Heart left ventricle (tissue), 13 donors: Measurements from ENCODE around the gene OVAAL.

ENCODE experiments used
- CTCF ChIP-seq, 12 donors: fragments of 200-600 bp; sonication (generic) in 4 of 12; IDR thresholded peaks; one replicate each; pipeline versions ENCODE4 v1.5.0 to v1.8.0; 2018 to 2022; ENCODE audit warnings: antibody characterized with exemption in 12 of 12, mild to moderate bottlenecking in 5 of 12
- POLR2A ChIP-seq, 2 donors: fragments of 450-650 bp; IDR thresholded peaks; one replicate each; pipeline ENCODE4 v1.6.1; 2017; ENCODE audit warnings: antibody characterized with exemption in 2 of 2, mild to moderate bottlenecking in 2 of 2, moderate library complexity in 2 of 2
- donor health status: ischemic (EF 13 %, LVEDD 7.1; RV severe dilation, severe dysfunction).
- donor health status: DM: no; HTN: yes; CAD: no.
- donor health status: DM: no; HTN: no; CAD: no.
- donor health status: ischemic (EF 25% LVEDD 6.9; RV normal size, moderate dysfunction).
- donor health status: ischemic (EF 25% LVEDD 5.7; RV mildly dilated, moderate dysfunction).
- donor health status: ischemic (EF 35%, LVEDD 5.7; RV mildly dilated, moderate dysfunction).
- donor health status: nonischemic (EF 11% LVEDD 7.7; RV severe dilation, severe dysfunction).
- donor health status: DM: yes; HTN: yes; CAD: no.
- donor health status: PGD.
- donor health status: ischemic (EF 29% LVEDD 5.4; RV normal size, mild dysfunction).
- donor health status: nonischemic (EF 23%, LVEDD 6.1; RV moderate dilation, normal function).

GRCh38 chr1:180609643-180610555, 51.1 kb downstream of the OVAAL start:
- TF ChIP-seq CTCF (IDR thresholded peaks at IDR 0.05) (no peak), POLR2A (IDR thresholded peaks at IDR 0.05) (no peak)
